MCF 10A (cell line): Measurements from ENCODE around the gene CHDH. TPM values are rescaled to one million over a fixed set of nuclear protein-coding genes. Genes with fewer than 3 reads are reported as not detected.

ENCODE experiments used
- BruUV-seq: library from RNA; stranded (reverse); fragments of 400-500 nt; replicated peaks from 2 replicates; lab custom pipeline; 2021; lab: Mats Ljungman, UMichigan
- CTCF ChIA-PET: fragments of 300-600 bp; sonication (Branson Sonifier 250); formaldehyde crosslinking; extraction: SDS; loops from one replicate; lab custom pipeline; 2021; ENCODE audit warnings: antibody characterized with exemption, inconsistent platforms; lab: Yijun Ruan, JAX
- POLR2A ChIA-PET: fragments of 300-600, 350-650 bp; sonication (Branson Sonifier 250); formaldehyde crosslinking; extraction: SDS; loops from one replicate; lab custom pipeline; 2020; ENCODE audit warnings: antibody characterized with exemption, inconsistent platforms; lab: Yijun Ruan, JAX
- DNase-seq: peaks from one replicate; pipeline ENCODE4 v3.0.0-alpha.2; 2018; ENCODE audit not compliant: unreplicated experiment
- H3K27ac Mint-ChIP-seq: one replicate; pipeline ENCODE4 v1.8.0; 2022; ENCODE audit warnings: mild to moderate bottlenecking, low read depth, mixed read lengths; ENCODE audit not compliant: unreplicated experiment
- H3K27me3 Mint-ChIP-seq: one replicate; pipeline ENCODE4 v1.8.0; 2022; ENCODE audit warnings: mixed read lengths; ENCODE audit not compliant: insufficient read depth, unreplicated experiment
- H3K36me3 Mint-ChIP-seq: one replicate; pipeline ENCODE4 v1.8.0; 2022; ENCODE audit warnings: mild to moderate bottlenecking, moderate library complexity, mixed read lengths; ENCODE audit not compliant: insufficient read depth, unreplicated experiment
- H3K4me1 Mint-ChIP-seq: one replicate; pipeline ENCODE4 v1.8.0; 2022; ENCODE audit warnings: mixed read lengths; ENCODE audit not compliant: insufficient read depth, unreplicated experiment
- H3K4me3 Mint-ChIP-seq: one replicate; pipeline ENCODE4 v1.8.0; 2022; ENCODE audit warnings: mild to moderate bottlenecking, moderate library complexity, mixed read lengths; ENCODE audit not compliant: unreplicated experiment
- H3K9me3 Mint-ChIP-seq: one replicate; pipeline ENCODE4 v1.8.0; 2022; ENCODE audit warnings: mixed read lengths; ENCODE audit not compliant: unreplicated experiment
- intact Hi-C: fragments of 100-400 bp; cut with micrococcal nuclease; formaldehyde crosslinking; loops from 2 replicates; pipeline ENCODE4 v1.14.1; 2022
- total RNA-seq: library from RNA; stranded (reverse); gene quantifications from 2 replicates; pipeline ENCODE4 v1.2.3, GENCODE V29; 2022
- TF ChIP-seq, protein P1 (sequence below): fragments of 200-600 bp; IDR thresholded peaks from one replicate; pipeline ENCODE4 v1.8.0; 2022; ENCODE audit warnings: antibody characterized with exemption, mild to moderate bottlenecking; ENCODE audit not compliant: unreplicated experiment

Gene CHDH
- total RNA-seq, 1 experiment from 2014 or later, result 0.49 TPM

GRCh38 chr3:53856964-53857363, 10.7 kb upstream of the CHDH start:
- ChIA-PET CTCF (interaction anchor here (0.6 kb wide), 1 partner anchor 34 kb away, joined by 3 read pairs; no protein-coding TSS in a partner anchor), POLR2A (no interaction called here)
- Mint-ChIP-seq H3K9me3 (no peaks in the 10 kb centered on the region), H3K4me3 (no peak overlapping the region), H3K27me3 (no peaks in the 10 kb centered on the region), H3K4me1 (no peaks in the 10 kb centered on the region), H3K36me3 (peaks cover 6% of the 10 kb centered on the region), H3K27ac (no peak overlapping the region)
- TF ChIP-seq, protein P1, sequence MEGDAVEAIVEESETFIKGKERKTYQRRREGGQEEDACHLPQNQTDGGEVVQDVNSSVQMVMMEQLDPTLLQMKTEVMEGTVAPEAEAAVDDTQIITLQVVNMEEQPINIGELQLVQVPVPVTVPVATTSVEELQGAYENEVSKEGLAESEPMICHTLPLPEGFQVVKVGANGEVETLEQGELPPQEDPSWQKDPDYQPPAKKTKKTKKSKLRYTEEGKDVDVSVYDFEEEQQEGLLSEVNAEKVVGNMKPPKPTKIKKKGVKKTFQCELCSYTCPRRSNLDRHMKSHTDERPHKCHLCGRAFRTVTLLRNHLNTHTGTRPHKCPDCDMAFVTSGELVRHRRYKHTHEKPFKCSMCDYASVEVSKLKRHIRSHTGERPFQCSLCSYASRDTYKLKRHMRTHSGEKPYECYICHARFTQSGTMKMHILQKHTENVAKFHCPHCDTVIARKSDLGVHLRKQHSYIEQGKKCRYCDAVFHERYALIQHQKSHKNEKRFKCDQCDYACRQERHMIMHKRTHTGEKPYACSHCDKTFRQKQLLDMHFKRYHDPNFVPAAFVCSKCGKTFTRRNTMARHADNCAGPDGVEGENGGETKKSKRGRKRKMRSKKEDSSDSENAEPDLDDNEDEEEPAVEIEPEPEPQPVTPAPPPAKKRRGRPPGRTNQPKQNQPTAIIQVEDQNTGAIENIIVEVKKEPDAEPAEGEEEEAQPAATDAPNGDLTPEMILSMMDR, result no peak
- BruUV-seq, result no TSS peak
- DNase-seq, result no peak
- intact Hi-C loops, result no loop called here

- H3K4me3 Mint-ChIP-seq, result no peak overlapping the region
- POLR2A ChIA-PET, result no interaction called here
- intact Hi-C loops, result no loop called here
- no peak overlapping the region for H3K27ac Mint-ChIP-seq
- CTCF ChIA-PET, result no interaction called here
- no TSS peak for BruUV-seq
- H3K36me3 Mint-ChIP-seq, result no peaks in the 10 kb centered on the region
- TF ChIP-seq, protein P1, result no peak
- no peaks in the 10 kb centered on the region for H3K27me3 Mint-ChIP-seq
- DNase-seq, result peak; percentile 42
- H3K4me1 Mint-ChIP-seq, result no peaks in the 10 kb centered on the region
- no peaks in the 10 kb centered on the region for H3K9me3 Mint-ChIP-seq
These were observed 4.7 kb upstream of the CHDH start for GRCh38 chr3:53850895-53851294.

DNA sequence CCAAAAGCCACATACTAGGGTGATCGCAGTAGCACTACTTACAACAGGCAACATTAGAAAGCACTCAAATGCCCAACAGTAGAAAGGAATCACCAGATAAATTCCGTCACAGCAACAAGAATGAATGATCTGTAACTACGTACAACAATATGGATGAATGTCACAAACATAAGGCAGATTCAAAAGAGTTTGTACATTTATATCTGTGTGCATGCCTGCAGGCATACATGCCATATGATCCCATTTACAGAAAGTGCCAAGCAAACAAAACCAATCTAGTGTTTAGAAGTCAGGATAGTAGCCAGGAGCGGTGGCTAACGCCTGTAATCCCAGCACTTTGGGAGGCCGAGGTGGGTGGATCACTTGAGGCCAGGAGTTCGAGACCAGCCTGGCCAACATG, 3.7 kb upstream of the CHDH start:
- no TSS peak for BruUV-seq
- Mint-ChIP-seq H3K4me1 (no peaks in the 10 kb centered on the region), H3K36me3 (no peaks in the 10 kb centered on the region), H3K27ac (no peak overlapping the region), H3K4me3 (no peak overlapping the region), H3K27me3 (no peaks in the 10 kb centered on the region), H3K9me3 (no peaks in the 10 kb centered on the region)
- ChIA-PET POLR2A (no interaction called here), CTCF (no interaction called here)
- intact Hi-C loops, result no loop called here
- DNase-seq, result no peak
- TF ChIP-seq, protein P1, result no peak

DNA sequence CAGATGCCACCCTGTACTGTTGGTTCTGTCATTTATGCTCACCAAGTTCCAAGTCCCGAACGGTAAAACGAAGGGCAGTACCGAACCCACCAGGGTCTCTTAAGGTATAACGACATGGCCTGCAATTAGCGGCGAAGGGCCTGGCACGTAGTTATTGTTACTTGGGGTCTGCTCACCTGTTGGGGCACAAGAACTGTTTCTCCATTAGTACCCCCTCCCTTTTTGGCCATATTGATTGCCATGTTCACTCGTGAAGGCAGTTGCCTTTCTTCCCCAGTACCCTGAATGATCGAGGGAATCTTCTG, 584 bp upstream of the CHDH start:
- H3K36me3 Mint-ChIP-seq, result no peaks in the 10 kb centered on the region
- CTCF ChIA-PET, result interaction anchor here (0.6 kb wide), 1 partner anchor 1703 kb away, joined by 3 read pairs; no protein-coding TSS in a partner anchor
- peak overlapping the region; percentile 61 for H3K4me3 Mint-ChIP-seq
- POLR2A ChIA-PET, result interaction anchor here (1.7 kb wide), 1 partner anchor 40 kb away, joined by 3 read pairs; no protein-coding TSS in a partner anchor
- H3K27me3 Mint-ChIP-seq, result no peaks in the 10 kb centered on the region
- intact Hi-C loops, result no loop called here
- DNase-seq, result no peak
- H3K4me1 Mint-ChIP-seq, result no peaks in the 10 kb centered on the region
- no TSS peak for BruUV-seq
- H3K27ac Mint-ChIP-seq, result no peak overlapping the region
- no peaks in the 10 kb centered on the region for H3K9me3 Mint-ChIP-seq
- TF ChIP-seq, protein P1, result no peak
